Neuronal stem cell (in vitro differentiated cells): ENCODE measurements around the gene DDIT3.

Source experiments
- DNase-seq: peaks from one replicate; pipeline ENCODE4 v3.0.0-alpha.2; 2013; ENCODE audit warnings: low spot score
- H2AFZ ChIP-seq: one replicate; pipeline ENCODE4 v1.6.1; 2013; ENCODE audit warnings: mild to moderate bottlenecking, low read length, inconsistent platforms
- H2AK5ac ChIP-seq: 2 replicates; pipeline ENCODE4 v1.6.1; 2013; ENCODE audit warnings: low read depth, mild to moderate bottlenecking, inconsistent platforms, low read length, moderate library complexity, mixed read lengths
- H2BK120ac ChIP-seq: 2 replicates; pipeline ENCODE4 v1.6.1; 2013; ENCODE audit warnings: low read depth, mild to moderate bottlenecking, inconsistent platforms, low read length, moderate library complexity, mixed read lengths
- H2BK12ac ChIP-seq: one replicate; pipeline ENCODE4 v1.6.1; 2013; ENCODE audit warnings: low read length, inconsistent platforms
- H2BK15ac ChIP-seq: 2 replicates; pipeline ENCODE4 v1.6.1; 2013; ENCODE audit warnings: mild to moderate bottlenecking, low read length, inconsistent platforms, mixed read lengths
- H2BK5ac ChIP-seq: one replicate; pipeline ENCODE4 v1.6.1; 2013; ENCODE audit warnings: inconsistent platforms, mild to moderate bottlenecking, low read length, moderate library complexity
- H3K14ac ChIP-seq: one replicate; pipeline ENCODE4 v1.6.1; 2013; ENCODE audit warnings: low read length, inconsistent platforms
- H3K18ac ChIP-seq: 2 replicates; pipeline ENCODE4 v1.6.1; 2013; ENCODE audit warnings: low read length, inconsistent platforms
- H3K23ac ChIP-seq: 2 replicates; pipeline ENCODE4 v1.6.1; 2013; ENCODE audit warnings: low read depth, mild to moderate bottlenecking, mixed read lengths, low read length, inconsistent platforms; ENCODE audit not compliant: poor library complexity
- H3K27ac ChIP-seq: replicated peaks from 3 replicates; pipeline ENCODE4 v1.5.1; 2013; ENCODE audit warnings: low read length, inconsistent platforms
- H3K27me3 ChIP-seq, 3 experiments: 2 replicates each; pipeline ENCODE4 v1.6.1; 2013; ENCODE audit warnings: low read length in 3 of 3, mild to moderate bottlenecking in 2 of 3, inconsistent platforms in 1 of 3, low read depth in 1 of 3, mixed read lengths in 1 of 3, moderate library complexity in 1 of 3; ENCODE audit not compliant: control insufficient read depth in 3 of 3, insufficient read depth in 3 of 3
- H3K36me3 ChIP-seq, 2 donors: replicated peaks in 1 of 2; 2 replicates each; pipeline ENCODE4 v1.6.1; 2013; ENCODE audit warnings: low read length in 2 of 2; ENCODE audit not compliant: control insufficient read depth in 2 of 2, insufficient read depth in 2 of 2
- H3K4ac ChIP-seq: 2 replicates; pipeline ENCODE4 v1.6.1; 2013; ENCODE audit warnings: inconsistent platforms, mild to moderate bottlenecking, low read length, moderate library complexity
- H3K4me1 ChIP-seq, 2 donors: 1 replicate in 1 of 2; 2 replicates in 1 of 2; pipeline ENCODE4 v1.6.1; 2013; ENCODE audit warnings: low read length in 2 of 2, low read depth in 1 of 2; ENCODE audit not compliant: control insufficient read depth in 2 of 2, insufficient read depth in 1 of 2
- H3K4me2 ChIP-seq: one replicate; pipeline ENCODE4 v1.6.1; 2013; ENCODE audit warnings: mild to moderate bottlenecking, low read length, inconsistent platforms; ENCODE audit not compliant: insufficient read depth, poor library complexity, severe bottlenecking
- H3K4me3 ChIP-seq, 2 donors: 2 replicates each; pipeline ENCODE4 v1.5.1; 2013; ENCODE audit warnings: low read length in 2 of 2, mild to moderate bottlenecking in 2 of 2, inconsistent platforms in 1 of 2, moderate library complexity in 1 of 2
- H3K79me1 ChIP-seq: one replicate; pipeline ENCODE4 v1.6.1; 2013; ENCODE audit warnings: low read depth, mild to moderate bottlenecking, inconsistent platforms, low read length, moderate library complexity
- H3K9ac ChIP-seq: one replicate; pipeline ENCODE4 v1.6.1; 2013; ENCODE audit warnings: mild to moderate bottlenecking, low read depth, low read length, inconsistent platforms; ENCODE audit not compliant: poor library complexity
- H3K9me3 ChIP-seq, 2 donors: replicated peaks in 1 of 2; 2 replicates each; pipeline versions ENCODE3 to v1.6.1; 2013; ENCODE audit warnings: low read length in 2 of 2, mild to moderate bottlenecking in 2 of 2, inconsistent platforms in 1 of 2, low read depth in 1 of 2, mixed read lengths in 1 of 2, moderate library complexity in 1 of 2; ENCODE audit not compliant: control insufficient read depth in 2 of 2, insufficient read depth in 1 of 2
- H4K8ac ChIP-seq: one replicate; pipeline ENCODE4 v1.6.1; 2013; ENCODE audit warnings: low read depth, mild to moderate bottlenecking, inconsistent platforms, low read length, moderate library complexity
- H4K91ac ChIP-seq: one replicate; pipeline ENCODE4 v1.6.1; 2013; ENCODE audit warnings: low read length, low read depth, mild to moderate bottlenecking, inconsistent platforms; ENCODE audit not compliant: poor library complexity
- WGBS, 2 donors: extraction: QIAGEN DNeasy Blood & Tissue Kit; methylation state at CpG; one replicate each; pipeline ENCODE4 v1.1.7; 2013; ENCODE audit warnings: missing lambda C conversion rate in 2 of 2, mixed read lengths in 1 of 2; ENCODE audit not compliant: insufficient read length in 2 of 2, insufficient replicate concordance in 1 of 2; ENCODE audit errors: extremely low coverage in 2 of 2; 5-methylcytosine and 5-hydroxymethylcytosine counted together

Gene DDIT3

GRCh38 chr12:57517187-57517586 lies 3.1 kb downstream of the DDIT3 start:
- Histone ChIP-seq H2AFZ (no peak overlapping the region), H2AK5ac (no peak overlapping the region), H2BK5ac (no peak overlapping the region), H2BK15ac (no peak overlapping the region), H3K27ac (no peak overlapping the region), H2BK120ac (no peak overlapping the region), H3K36me3 (peaks cover 33 to 72% of the 10 kb centered on the region in 2 donors), H3K9ac (no peak overlapping the region), H3K14ac (no peak overlapping the region), H3K4me1 (peaks cover 14 to 15% of the 10 kb centered on the region in 2 donors), H3K18ac (no peak overlapping the region), H3K23ac (no peak overlapping the region), H4K91ac (no peak overlapping the region), H3K4me2 (no peak overlapping the region), H2BK12ac (no peak overlapping the region), H3K79me1 (no peaks in the 10 kb centered on the region), H3K4me3 (no peak overlapping the region), H3K9me3 (no peaks in the 10 kb centered on the region), H4K8ac (no peak overlapping the region), H3K27me3 (peaks cover 0 to 2% (median 0%) of the 10 kb centered on the region in 3 experiments), H3K4ac (no peak overlapping the region)
- WGBS, 2 donors: no CpG with 5 or more reads among the region's 1 CpG
- no peak for DNase-seq

- H4K91ac ChIP-seq: no peak overlapping the region
- no peak overlapping the region for H3K4me2 ChIP-seq
- H2BK5ac ChIP-seq: no peak overlapping the region
- no peak overlapping the region for H2BK120ac ChIP-seq
- no peak overlapping the region for H3K9ac ChIP-seq
- no peaks in the 10 kb centered on the region for H3K9me3 ChIP-seq
- no peak overlapping the region for H2AFZ ChIP-seq
- peaks cover 0 to 2% (median 0%) of the 10 kb centered on the region in 3 experiments for H3K27me3 ChIP-seq
- H2BK15ac ChIP-seq: no peak overlapping the region
- H2BK12ac ChIP-seq: no peak overlapping the region
- H3K18ac ChIP-seq: no peak overlapping the region
- no peak overlapping the region for H3K23ac ChIP-seq
- no peak overlapping the region for H3K4me3 ChIP-seq
- no peak overlapping the region for H3K27ac ChIP-seq
- H3K4me1 ChIP-seq: peaks cover 12% of the 10 kb centered on the region in 2 donors
- H3K79me1 ChIP-seq: no peaks in the 10 kb centered on the region
- H3K4ac ChIP-seq: no peak overlapping the region
- no CpG with 5 or more reads among the region's 11 CpGs for WGBS, 2 donors
- H2AK5ac ChIP-seq: no peak overlapping the region
- DNase-seq: no peak
- H3K36me3 ChIP-seq: peaks cover 38 to 77% of the 10 kb centered on the region in 2 donors
- H3K14ac ChIP-seq: no peak overlapping the region
- H4K8ac ChIP-seq: no peak overlapping the region
Observed at GRCh38 chr12:57516617-57517153, 3.6 kb downstream of the DDIT3 start.

DNA sequence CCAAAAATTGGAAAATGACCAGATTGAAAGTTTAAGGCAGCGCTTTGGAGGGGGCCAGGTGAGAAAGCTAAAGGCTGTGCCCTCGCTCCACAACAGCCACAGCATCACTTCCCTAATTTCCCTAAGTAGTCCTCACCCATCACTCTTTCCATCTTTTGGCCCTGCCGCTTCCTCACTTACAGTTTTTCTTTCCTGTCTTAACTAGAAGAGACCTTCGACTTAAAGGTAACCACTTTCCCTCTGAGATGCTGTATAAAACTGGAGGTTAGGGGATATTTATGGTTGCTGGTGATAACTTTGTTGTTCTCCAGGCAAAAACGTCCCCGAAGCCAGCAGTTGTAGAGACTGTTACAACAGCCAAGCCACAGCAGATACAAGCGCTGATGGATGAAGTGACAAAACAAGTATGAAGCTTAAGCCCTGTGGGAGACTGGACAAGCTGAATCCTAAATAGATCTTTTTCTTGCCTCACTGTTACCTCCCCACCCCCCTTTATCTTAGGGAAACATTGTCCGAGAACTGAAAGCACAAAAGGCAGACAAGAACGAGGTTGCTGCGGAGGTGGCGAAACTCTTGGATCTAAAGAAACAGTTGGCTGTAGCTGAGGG lies 4.3 kb downstream of the DDIT3 start:
- H3K23ac ChIP-seq: no peak overlapping the region
- DNase-seq: no peak
- WGBS, 2 donors: no CpG with 5 or more reads among the region's 11 CpGs
- H3K4ac ChIP-seq: no peak overlapping the region
- no peak overlapping the region for H3K4me2 ChIP-seq
- no peak overlapping the region for H2AFZ ChIP-seq
- no peak overlapping the region for H2BK5ac ChIP-seq
- H2BK120ac ChIP-seq: no peak overlapping the region
- no peak overlapping the region for H4K8ac ChIP-seq
- H3K27ac ChIP-seq: no peak overlapping the region
- H2BK12ac ChIP-seq: no peak overlapping the region
- no peak overlapping the region for H3K14ac ChIP-seq
- H3K36me3 ChIP-seq: peaks cover 44 to 84% of the 10 kb centered on the region in 2 donors
- no peaks in the 10 kb centered on the region for H3K9me3 ChIP-seq
- no peak overlapping the region for H3K4me3 ChIP-seq
- H3K79me1 ChIP-seq: no peaks in the 10 kb centered on the region
- H3K18ac ChIP-seq: no peak overlapping the region
- peaks cover 6 to 7% of the 10 kb centered on the region in 2 donors for H3K4me1 ChIP-seq
- peaks cover 0 to 2% (median 0%) of the 10 kb centered on the region in 3 experiments for H3K27me3 ChIP-seq
- no peak overlapping the region for H4K91ac ChIP-seq
- no peak overlapping the region for H2BK15ac ChIP-seq
- H3K9ac ChIP-seq: no peak overlapping the region
- H2AK5ac ChIP-seq: no peak overlapping the region

GRCh38 chr12:57515408-57515933 lies 4.8 kb downstream of the DDIT3 start:
- no CpG with 5 or more reads among the region's 3 CpGs for WGBS, 2 donors
- no peak overlapping the region for H3K14ac ChIP-seq
- H2AK5ac ChIP-seq: no peak overlapping the region
- no peak overlapping the region for H3K4me3 ChIP-seq
- H3K4me2 ChIP-seq: no peak overlapping the region
- H3K4me1 ChIP-seq: peaks cover 3 to 7% of the 10 kb centered on the region in 2 donors
- no peak overlapping the region for H3K9ac ChIP-seq
- no peak overlapping the region for H2BK5ac ChIP-seq
- H3K27me3 ChIP-seq: peaks cover 0 to 2% (median 0%) of the 10 kb centered on the region in 3 experiments
- DNase-seq: no peak
- H4K91ac ChIP-seq: no peak overlapping the region
- H3K36me3 ChIP-seq: peaks cover 45 to 89% of the 10 kb centered on the region in 2 donors
- no peak overlapping the region for H3K23ac ChIP-seq
- no peak overlapping the region for H4K8ac ChIP-seq
- H2BK12ac ChIP-seq: no peak overlapping the region
- H3K27ac ChIP-seq: no peak overlapping the region
- H3K18ac ChIP-seq: no peak overlapping the region
- no peaks in the 10 kb centered on the region for H3K9me3 ChIP-seq
- no peak overlapping the region for H2BK15ac ChIP-seq
- no peak overlapping the region for H2BK120ac ChIP-seq
- no peak overlapping the region for H2AFZ ChIP-seq
- no peak overlapping the region for H3K4ac ChIP-seq
- no peaks in the 10 kb centered on the region for H3K79me1 ChIP-seq
